ENCODE results near the gene SH3TC2. TPM values are rescaled to one million over a fixed set of nuclear protein-coding genes. Genes with fewer than 3 reads are reported as not detected.

Gene SH3TC2
- total and polyA plus RNA-seq, 7 experiments from 2014 or later: 0.08 to 0.59 TPM; not detected in 5

DNA sequence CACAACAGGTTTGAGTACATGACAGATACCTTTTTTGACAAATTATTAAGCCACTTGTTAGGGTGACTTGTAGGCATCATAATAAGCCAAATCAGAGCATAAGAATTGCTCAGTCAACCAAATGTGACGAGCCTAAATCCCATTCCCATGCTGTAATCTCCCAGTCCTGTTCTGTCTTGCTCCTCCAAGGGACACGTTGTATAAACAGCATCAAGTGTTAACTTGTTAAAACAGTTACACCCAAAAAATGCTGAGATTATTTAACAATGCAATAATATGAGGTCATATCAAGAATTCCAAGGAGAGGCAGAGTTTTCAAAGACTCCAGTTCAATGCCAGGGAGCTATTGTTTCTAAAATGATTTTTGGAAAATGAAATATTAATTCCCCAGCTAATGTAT, 76.2 kb downstream of the SH3TC2 start:
- peaks cover 8 to 36% (median 29%) of the 10 kb centered on the region in 5 donors for H3K27me3 Mint-ChIP-seq
- Histone ChIP-seq H3K4me1 (ENCODE audit: control insufficient read depth in 2 of 2, insufficient read depth in 2 of 2, low read length in 2 of 2) (no peaks in the 10 kb centered on the region), H3K27ac (ENCODE audit: low read depth, low read length) (no peak overlapping the region), H3K36me3 (ENCODE audit: control insufficient read depth in 2 of 3, insufficient read depth in 3 of 3, low read length in 3 of 3) (no peaks in the 10 kb centered on the region), H3K27me3 (ENCODE audit: control insufficient read depth in 2 of 2, insufficient read depth in 2 of 2, low read length in 2 of 2) (peaks cover 0 to 4% of the 10 kb centered on the region in 2 donors), H3K9me3 (ENCODE audit: control insufficient read depth in 2 of 3, low read length in 3 of 3) (no peaks in the 10 kb centered on the region), H3K4me3 (ENCODE audit: low read length) (no peak overlapping the region)
- ATAC-seq (no peak), DNase-seq (no peak)
- POLR2A ChIA-PET: no interaction called here
- no peak overlapping the region for H3K27ac Mint-ChIP-seq
- H3K9me3 Mint-ChIP-seq: peaks cover 0 to 15% (median 4%) of the 10 kb centered on the region in 11 donors
- H3K4me1 Mint-ChIP-seq: peaks cover 0 to 2% (median 0%) of the 10 kb centered on the region in 7 donors
- intact Hi-C loops (cut with micrococcal nuclease): no loop called here
- CTCF ChIA-PET: no interaction called here
- H3K36me3 Mint-ChIP-seq: no peaks in the 10 kb centered on the region
- no peak overlapping the region for H3K4me3 Mint-ChIP-seq

DNA sequence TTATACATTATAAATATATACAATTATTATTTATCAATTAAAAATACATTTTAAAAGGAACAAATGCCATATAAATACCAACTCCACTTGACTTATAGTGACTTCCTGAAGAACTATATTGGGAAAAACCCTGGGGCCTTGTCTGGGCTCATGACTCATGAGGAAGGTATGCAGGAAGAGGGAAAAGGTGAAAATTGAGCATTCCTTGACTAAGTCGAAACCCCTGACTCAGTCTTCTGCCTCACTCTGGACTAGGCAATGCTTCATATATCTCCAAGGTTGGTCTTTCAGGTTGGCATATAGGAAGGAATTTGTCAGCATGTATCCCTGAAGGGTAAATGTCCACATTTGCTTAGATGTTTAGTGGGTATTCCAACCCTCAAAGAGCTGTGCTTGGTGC, 78.5 kb downstream of the SH3TC2 start:
- no peaks in the 10 kb centered on the region for H3K4me1 Mint-ChIP-seq
- no peaks in the 10 kb centered on the region for H3K36me3 ChIP-seq (ENCODE audit: control insufficient read depth in 2 of 3, insufficient read depth in 3 of 3, low read length in 3 of 3)
- POLR2A ChIA-PET: no interaction called here
- H3K9me3 Mint-ChIP-seq: peaks cover 0 to 15% (median 4%) of the 10 kb centered on the region in 11 donors
- no peaks in the 10 kb centered on the region for H3K9me3 ChIP-seq (ENCODE audit: control insufficient read depth in 2 of 3, low read length in 3 of 3)
- no peaks in the 10 kb centered on the region for H3K36me3 Mint-ChIP-seq
- intact Hi-C loops (cut with micrococcal nuclease): no loop called here
- H3K4me1 ChIP-seq (ENCODE audit: control insufficient read depth in 2 of 2, insufficient read depth in 2 of 2, low read length in 2 of 2): no peaks in the 10 kb centered on the region
- ATAC-seq (no peak), DNase-seq (no peak)
- CTCF ChIA-PET: no interaction called here
- H3K4me3 ChIP-seq (ENCODE audit: low read length): no peak overlapping the region
- H3K4me3 Mint-ChIP-seq: no peak overlapping the region
- peaks cover 7 to 30% (median 27%) of the 10 kb centered on the region in 5 donors for H3K27me3 Mint-ChIP-seq
- no peak overlapping the region for H3K27ac ChIP-seq (ENCODE audit: low read depth, low read length)
- no peak overlapping the region for H3K27ac Mint-ChIP-seq
- H3K27me3 ChIP-seq (ENCODE audit: control insufficient read depth in 2 of 2, insufficient read depth in 2 of 2, low read length in 2 of 2): peaks cover 0 to 4% of the 10 kb centered on the region in 2 donors

DNA sequence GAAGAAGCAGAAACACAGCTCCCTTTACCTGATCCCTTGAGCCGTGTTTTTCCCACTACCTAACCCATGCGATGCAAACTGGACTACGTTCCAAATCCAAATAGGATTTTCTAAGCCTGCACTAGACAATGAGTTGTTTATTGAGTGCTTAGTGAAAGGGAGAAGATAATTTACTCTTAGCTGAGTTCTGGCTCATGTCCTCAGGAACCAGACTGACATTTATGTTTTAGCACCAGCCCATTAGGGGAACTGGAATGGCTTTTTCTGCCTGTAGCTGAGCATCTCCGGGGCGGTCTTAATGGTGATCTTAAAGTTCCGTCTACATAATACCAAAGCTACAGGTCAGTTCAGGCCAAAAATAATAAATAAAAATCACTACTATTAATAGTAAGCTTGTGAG, 81.5 kb downstream of the SH3TC2 start:
- Histone ChIP-seq H3K27me3 (ENCODE audit: control insufficient read depth in 2 of 2, insufficient read depth in 2 of 2, low read length in 2 of 2) (peaks cover 0 to 3% of the 10 kb centered on the region in 2 donors), H3K27ac (ENCODE audit: low read depth, low read length) (no peak overlapping the region), H3K36me3 (ENCODE audit: control insufficient read depth in 2 of 3, insufficient read depth in 3 of 3, low read length in 3 of 3) (no peaks in the 10 kb centered on the region), H3K4me1 (ENCODE audit: control insufficient read depth in 2 of 2, insufficient read depth in 2 of 2, low read length in 2 of 2) (no peaks in the 10 kb centered on the region), H3K9me3 (ENCODE audit: control insufficient read depth in 2 of 3, low read length in 3 of 3) (no peaks in the 10 kb centered on the region), H3K4me3 (ENCODE audit: low read length) (no peak overlapping the region)
- no peak overlapping the region for H3K4me3 Mint-ChIP-seq
- H3K4me1 Mint-ChIP-seq: no peaks in the 10 kb centered on the region
- ChIA-PET CTCF (no interaction called here), POLR2A (no interaction called here)
- no peak for ATAC-seq
- intact Hi-C loops (cut with micrococcal nuclease): no loop called here
- H3K36me3 Mint-ChIP-seq: no peaks in the 10 kb centered on the region
- peaks cover 9 to 30% (median 16%) of the 10 kb centered on the region in 5 donors for H3K27me3 Mint-ChIP-seq
- no peak overlapping the region for H3K27ac Mint-ChIP-seq
- H3K9me3 Mint-ChIP-seq: peaks cover 0 to 15% (median 4%) of the 10 kb centered on the region in 11 donors
- DNase-seq: no peak

DNA sequence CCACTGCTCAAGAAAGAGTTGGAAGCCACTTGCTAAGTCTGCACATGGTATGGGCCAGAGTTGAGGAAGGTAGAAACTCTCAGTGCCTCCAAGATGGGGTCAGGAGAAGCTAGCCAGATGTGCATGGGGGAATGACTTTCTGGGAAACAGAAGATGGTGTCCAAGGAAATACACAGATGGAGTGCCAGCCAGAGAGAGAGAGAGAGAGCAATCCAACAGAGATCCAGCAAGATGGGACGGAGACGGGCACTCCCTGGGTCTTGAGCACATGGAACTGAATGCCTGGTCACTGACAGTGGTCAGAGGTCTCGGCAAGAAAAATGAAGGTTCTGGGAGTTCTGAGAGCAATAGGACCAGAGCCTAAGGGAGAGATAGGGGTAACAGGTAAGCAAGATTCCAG, 82.1 kb downstream of the SH3TC2 start:
- intact Hi-C loops (cut with micrococcal nuclease): no loop called here
- no peaks in the 10 kb centered on the region for H3K36me3 Mint-ChIP-seq
- ChIA-PET CTCF (no interaction called here), POLR2A (no interaction called here)
- no peak overlapping the region for H3K27ac Mint-ChIP-seq
- DNase-seq: no peak
- Histone ChIP-seq H3K9me3 (ENCODE audit: control insufficient read depth in 2 of 3, low read length in 3 of 3) (no peaks in the 10 kb centered on the region), H3K36me3 (ENCODE audit: control insufficient read depth in 2 of 3, insufficient read depth in 3 of 3, low read length in 3 of 3) (no peaks in the 10 kb centered on the region), H3K4me1 (ENCODE audit: control insufficient read depth in 2 of 2, insufficient read depth in 2 of 2, low read length in 2 of 2) (no peaks in the 10 kb centered on the region), H3K27me3 (ENCODE audit: control insufficient read depth in 2 of 2, insufficient read depth in 2 of 2, low read length in 2 of 2) (no peaks in the 10 kb centered on the region), H3K27ac (ENCODE audit: low read depth, low read length) (no peak overlapping the region), H3K4me3 (ENCODE audit: low read length) (no peak overlapping the region)
- peaks cover 0 to 15% (median 4%) of the 10 kb centered on the region in 11 donors for H3K9me3 Mint-ChIP-seq
- H3K27me3 Mint-ChIP-seq: peaks cover 9 to 24% (median 12%) of the 10 kb centered on the region in 5 donors
- ATAC-seq: no peak
- H3K4me1 Mint-ChIP-seq: no peaks in the 10 kb centered on the region
- no peak overlapping the region for H3K4me3 Mint-ChIP-seq

DNA sequence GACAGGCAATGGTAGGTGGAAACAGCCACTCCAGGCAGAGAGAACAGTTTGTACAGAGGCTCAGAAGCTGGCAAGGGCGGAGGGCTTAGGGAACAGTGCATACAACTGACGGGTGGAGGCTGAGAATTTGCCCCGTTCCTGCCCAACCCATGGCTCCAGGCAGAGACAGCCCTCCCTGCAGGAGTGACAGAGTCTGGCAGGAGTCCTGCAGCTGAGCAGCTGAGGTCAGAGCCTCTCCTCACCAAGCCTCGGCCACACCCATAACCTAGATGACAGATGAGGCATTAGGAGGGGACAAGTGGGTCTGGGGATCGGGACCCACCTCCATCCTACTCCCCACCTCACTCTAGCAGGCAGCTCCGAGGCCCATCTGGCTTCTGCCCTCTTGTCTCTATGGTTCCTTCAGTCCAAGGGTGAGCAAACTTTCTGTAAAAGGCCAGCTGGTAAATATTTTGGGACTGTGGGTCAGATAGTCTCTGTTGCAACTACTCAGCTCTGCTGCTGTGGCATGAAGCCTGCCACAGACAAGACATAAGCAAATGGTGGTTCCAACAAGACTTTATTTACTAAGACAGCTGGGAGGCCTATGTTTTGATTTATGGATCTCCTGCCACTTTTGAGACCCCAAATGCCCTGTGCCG, 83.7 kb downstream of the SH3TC2 start:
- Histone ChIP-seq H3K9me3 (ENCODE audit: control insufficient read depth in 2 of 3, low read length in 3 of 3) (no peaks in the 10 kb centered on the region), H3K4me1 (ENCODE audit: control insufficient read depth in 2 of 2, insufficient read depth in 2 of 2, low read length in 2 of 2) (no peaks in the 10 kb centered on the region), H3K36me3 (ENCODE audit: control insufficient read depth in 2 of 3, insufficient read depth in 3 of 3, low read length in 3 of 3) (no peaks in the 10 kb centered on the region), H3K4me3 (ENCODE audit: low read length) (no peak overlapping the region), H3K27me3 (ENCODE audit: control insufficient read depth in 2 of 2, insufficient read depth in 2 of 2, low read length in 2 of 2) (no peaks in the 10 kb centered on the region), H3K27ac (ENCODE audit: low read depth, low read length) (no peak overlapping the region)
- Mint-ChIP-seq H3K36me3 (no peaks in the 10 kb centered on the region), H3K27me3 (peaks cover 9 to 24% (median 11%) of the 10 kb centered on the region in 5 donors), H3K9me3 (peaks cover 0 to 12% (median 2%) of the 10 kb centered on the region in 11 donors), H3K27ac (no peak overlapping the region), H3K4me3 (no peak overlapping the region), H3K4me1 (no peaks in the 10 kb centered on the region)
- no peak for DNase-seq
- CTCF ChIA-PET: no interaction called here
- intact Hi-C loops (cut with micrococcal nuclease): no loop called here
- ATAC-seq: no peak
- POLR2A ChIA-PET: no interaction called here

DNA sequence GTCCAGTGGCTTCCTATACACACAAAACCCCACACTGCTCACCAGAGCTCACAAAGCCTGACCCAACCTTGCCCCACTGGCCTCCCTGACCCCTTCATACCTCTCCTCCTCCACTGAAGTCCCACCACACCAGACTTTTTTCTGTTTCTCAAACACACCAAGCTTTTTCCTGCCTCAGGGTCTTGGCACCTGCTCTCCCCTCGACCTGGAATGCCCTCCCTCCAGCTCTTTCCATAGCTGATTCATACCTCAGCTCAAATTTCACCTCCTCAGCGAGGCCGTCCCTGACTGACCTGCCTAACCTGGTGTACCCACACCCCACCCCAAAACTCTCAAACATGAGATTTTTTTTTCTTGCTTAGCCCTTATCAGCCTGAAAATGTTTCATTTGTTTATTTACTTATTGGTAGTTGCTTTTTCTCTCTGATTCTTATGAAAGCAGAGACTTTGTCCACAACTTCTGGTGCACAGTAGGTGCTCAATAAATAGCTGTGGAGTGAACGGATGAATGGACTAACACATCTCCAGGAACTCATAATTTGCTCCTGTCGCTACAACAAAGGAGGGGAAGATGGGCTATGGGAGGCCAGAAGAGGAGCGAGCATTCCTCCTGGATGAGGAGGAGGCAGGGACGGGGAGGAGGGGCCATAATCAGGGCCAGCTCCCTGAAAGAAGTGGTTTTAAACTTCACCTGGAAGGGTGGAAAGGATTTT, 84.3 kb downstream of the SH3TC2 start:
- no peaks in the 10 kb centered on the region for H3K27me3 ChIP-seq (ENCODE audit: control insufficient read depth in 2 of 2, insufficient read depth in 2 of 2, low read length in 2 of 2)
- Mint-ChIP-seq H3K27me3 (peaks cover 5 to 21% (median 12%) of the 10 kb centered on the region in 5 donors), H3K4me1 (no peaks in the 10 kb centered on the region), H3K9me3 (peaks cover 0 to 5% (median 0%) of the 10 kb centered on the region in 11 donors), H3K36me3 (no peaks in the 10 kb centered on the region), H3K27ac (peak overlapping the region in 1 of 9 donors; percentile 33), H3K4me3 (no peak overlapping the region)
- DNase-seq: no peak
- H3K4me1 ChIP-seq (ENCODE audit: control insufficient read depth in 2 of 2, insufficient read depth in 2 of 2, low read length in 2 of 2): no peaks in the 10 kb centered on the region
- H3K9me3 ChIP-seq (ENCODE audit: control insufficient read depth in 2 of 3, low read length in 3 of 3): no peaks in the 10 kb centered on the region
- POLR2A ChIA-PET: no interaction called here
- H3K27ac ChIP-seq (ENCODE audit: low read depth, low read length): no peak overlapping the region
- ATAC-seq: no peak
- intact Hi-C loops (cut with micrococcal nuclease): no loop called here
- CTCF ChIA-PET: no interaction called here
- H3K4me3 ChIP-seq (ENCODE audit: low read length): no peak overlapping the region
- H3K36me3 ChIP-seq (ENCODE audit: control insufficient read depth in 2 of 3, insufficient read depth in 3 of 3, low read length in 3 of 3): no peaks in the 10 kb centered on the region
